GM18526 (cell line): ENCODE results near the gene BCORL1.

Source experiments
- POLR2A ChIP-seq: IDR thresholded peaks from 3 replicates; pipeline ENCODE4 v1.6.1; 2011; ENCODE audit not compliant: insufficient read length; ENCODE audit errors: extremely low read depth

The BCORL1 gene, protein sequence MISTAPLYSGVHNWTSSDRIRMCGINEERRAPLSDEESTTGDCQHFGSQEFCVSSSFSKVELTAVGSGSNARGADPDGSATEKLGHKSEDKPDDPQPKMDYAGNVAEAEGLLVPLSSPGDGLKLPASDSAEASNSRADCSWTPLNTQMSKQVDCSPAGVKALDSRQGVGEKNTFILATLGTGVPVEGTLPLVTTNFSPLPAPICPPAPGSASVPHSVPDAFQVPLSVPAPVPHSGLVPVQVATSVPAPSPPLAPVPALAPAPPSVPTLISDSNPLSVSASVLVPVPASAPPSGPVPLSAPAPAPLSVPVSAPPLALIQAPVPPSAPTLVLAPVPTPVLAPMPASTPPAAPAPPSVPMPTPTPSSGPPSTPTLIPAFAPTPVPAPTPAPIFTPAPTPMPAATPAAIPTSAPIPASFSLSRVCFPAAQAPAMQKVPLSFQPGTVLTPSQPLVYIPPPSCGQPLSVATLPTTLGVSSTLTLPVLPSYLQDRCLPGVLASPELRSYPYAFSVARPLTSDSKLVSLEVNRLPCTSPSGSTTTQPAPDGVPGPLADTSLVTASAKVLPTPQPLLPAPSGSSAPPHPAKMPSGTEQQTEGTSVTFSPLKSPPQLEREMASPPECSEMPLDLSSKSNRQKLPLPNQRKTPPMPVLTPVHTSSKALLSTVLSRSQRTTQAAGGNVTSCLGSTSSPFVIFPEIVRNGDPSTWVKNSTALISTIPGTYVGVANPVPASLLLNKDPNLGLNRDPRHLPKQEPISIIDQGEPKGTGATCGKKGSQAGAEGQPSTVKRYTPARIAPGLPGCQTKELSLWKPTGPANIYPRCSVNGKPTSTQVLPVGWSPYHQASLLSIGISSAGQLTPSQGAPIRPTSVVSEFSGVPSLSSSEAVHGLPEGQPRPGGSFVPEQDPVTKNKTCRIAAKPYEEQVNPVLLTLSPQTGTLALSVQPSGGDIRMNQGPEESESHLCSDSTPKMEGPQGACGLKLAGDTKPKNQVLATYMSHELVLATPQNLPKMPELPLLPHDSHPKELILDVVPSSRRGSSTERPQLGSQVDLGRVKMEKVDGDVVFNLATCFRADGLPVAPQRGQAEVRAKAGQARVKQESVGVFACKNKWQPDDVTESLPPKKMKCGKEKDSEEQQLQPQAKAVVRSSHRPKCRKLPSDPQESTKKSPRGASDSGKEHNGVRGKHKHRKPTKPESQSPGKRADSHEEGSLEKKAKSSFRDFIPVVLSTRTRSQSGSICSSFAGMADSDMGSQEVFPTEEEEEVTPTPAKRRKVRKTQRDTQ (N-terminal part only)

DNA sequence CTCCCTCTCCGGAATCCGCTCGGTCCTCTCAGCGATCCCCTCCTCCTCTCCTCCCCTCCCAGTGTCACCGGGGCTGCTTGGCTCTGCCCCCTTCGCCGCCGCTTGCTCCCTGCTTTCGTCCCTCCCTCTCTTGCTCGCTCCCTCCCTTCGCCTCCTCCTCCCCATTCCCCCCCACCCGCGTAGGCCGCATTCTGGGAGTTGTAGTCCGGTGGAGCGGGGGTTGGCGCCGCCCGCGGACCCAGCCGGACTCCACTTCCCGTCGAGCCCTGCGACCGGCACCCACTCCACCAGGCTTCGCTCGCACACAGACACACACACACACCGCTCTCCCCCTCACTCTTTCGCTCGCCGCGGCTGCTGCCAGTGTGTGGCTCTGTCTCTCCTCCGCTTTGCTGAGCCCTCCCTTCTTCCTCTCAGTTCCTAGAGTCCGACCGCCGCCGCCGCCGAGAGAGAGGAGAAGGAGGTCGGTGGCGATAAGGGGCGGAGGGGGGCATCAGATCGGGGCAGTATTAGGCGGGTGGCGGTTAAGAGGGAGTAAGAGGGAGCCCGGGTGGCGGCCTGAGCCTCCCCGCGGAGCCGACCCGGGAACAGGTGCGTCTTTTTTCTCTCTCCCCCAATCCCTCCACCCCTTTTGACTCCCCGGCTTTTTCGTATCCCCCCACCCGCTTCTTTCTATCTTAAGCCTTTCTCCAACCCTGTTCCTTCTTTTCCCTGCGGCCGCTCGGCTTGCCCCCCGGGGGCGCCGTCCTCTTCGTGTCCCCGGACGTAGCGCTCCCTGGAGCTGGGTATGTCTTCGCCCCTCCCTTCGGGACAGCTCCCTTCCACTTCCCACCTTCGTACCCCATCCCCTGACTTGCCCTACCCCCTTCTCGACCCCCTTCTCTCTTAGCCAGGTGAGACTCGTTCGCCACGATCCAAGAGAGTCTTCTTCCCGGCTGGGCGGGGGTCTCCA is at the start of gene BCORL1:
TSS of gene BCORL1 (plus strand) at position 336 of the 952 bp plus-strand sequence. CDS start 22,597 bp downstream, outside the sequence.
- TF ChIP-seq POLR2A: peak; percentile 85

DNA sequence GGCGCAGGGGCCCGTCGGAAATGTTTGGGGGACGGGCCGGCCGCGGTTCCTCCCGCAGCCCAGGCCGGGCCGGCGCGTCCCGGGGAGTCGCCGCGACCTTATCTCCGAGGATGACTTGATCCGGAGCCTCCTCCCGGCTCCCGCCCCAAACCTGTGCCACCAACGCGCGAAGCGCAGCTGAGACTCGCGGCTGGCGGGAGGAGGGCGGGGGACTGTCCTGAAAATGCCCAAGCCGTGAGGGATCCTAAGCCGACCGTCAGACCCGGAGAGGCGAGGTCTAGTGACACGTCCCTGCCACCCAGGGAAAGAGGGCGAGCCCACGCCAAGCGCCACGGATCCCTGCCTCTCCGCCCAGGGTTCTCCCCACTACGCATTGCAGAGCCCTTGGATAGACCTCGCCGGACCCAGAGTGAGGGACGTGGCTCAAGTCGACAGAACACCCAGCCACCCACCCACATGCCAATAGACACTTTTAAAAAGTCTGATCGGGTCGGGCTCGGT is 49.6 kb upstream of the BCORL1 start:
- TF ChIP-seq POLR2A: no peak

DNA sequence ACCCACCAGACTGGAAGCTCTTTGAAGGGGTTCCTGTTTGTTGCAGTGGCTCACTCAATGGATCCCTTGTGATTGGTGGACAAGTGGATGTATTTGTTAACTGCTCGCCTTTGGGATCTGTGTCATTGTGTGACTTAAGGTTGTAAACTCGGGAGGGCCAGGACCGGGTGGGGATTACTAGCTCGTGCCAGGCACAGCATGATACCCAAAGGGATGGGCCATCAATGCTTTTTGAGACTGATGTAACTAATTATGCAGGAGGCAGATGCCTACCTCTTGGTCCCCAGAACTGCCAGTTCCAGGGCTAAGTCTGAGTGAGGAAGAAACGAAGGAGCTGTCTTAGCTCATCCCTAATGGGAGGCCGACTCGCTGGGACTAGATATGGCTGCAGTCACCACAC is 48.7 kb upstream of the BCORL1 start:
- TF ChIP-seq POLR2A: no peak

DNA sequence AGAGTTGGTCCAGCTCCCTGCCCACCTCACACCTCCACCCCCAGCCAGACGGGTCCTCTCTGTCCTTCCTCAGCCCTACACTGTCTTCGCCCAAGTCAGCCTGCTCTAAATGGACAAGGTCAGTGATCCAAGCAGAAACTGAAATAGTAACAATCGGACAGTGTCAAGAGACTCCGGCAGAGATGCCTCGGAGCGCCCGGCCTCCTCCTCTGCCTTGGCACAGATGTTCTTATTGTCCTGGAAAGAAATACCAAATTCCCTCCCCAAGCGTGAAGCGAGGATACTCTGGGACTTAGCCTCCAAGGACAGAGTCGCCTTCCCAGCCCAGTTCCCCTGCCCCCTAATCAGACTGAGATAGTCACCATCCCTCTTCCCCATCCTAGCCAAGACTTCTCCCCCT is 48.0 kb upstream of the BCORL1 start:
- no peak for TF ChIP-seq POLR2A

DNA sequence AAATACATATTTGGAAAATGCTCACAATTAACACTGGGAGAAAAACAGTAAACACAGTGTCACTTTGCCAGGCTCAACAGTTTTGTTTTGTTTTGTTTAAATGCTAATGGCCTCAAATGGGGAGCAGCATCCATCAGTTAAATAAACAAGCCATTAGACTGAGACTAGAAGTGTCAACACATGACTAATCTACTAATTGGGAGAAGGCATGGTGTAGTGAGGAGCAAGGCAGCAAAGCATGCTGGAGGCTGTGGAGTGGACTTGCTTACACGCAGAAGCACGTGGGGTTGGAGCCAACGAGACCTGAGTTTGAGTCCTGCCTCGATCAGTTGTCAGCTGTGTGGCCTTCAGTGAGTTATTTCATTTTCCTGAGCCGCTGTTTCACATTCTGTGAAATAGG is 47.5 kb upstream of the BCORL1 start:
- TF ChIP-seq POLR2A: no peak

DNA sequence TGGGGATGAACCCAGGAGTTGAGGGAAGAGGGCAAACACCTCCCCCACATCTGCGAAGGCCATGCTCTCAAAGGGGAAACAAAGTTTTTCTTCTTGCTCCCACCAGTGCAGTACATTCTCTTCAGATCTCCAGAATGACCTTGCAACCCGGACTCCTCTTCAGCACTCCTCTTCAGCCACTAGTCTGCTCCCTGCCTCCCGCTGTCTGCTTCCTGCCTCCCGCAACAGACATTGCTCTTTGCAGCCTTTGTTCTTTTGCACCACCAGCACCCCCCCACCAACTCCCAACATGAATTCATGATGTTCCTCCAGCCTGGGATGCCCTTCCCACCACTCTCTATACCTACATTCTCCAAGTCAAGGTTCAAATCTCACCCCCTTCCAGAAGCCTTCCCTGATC is 44.4 kb upstream of the BCORL1 start:
- TF ChIP-seq POLR2A: no peak

DNA sequence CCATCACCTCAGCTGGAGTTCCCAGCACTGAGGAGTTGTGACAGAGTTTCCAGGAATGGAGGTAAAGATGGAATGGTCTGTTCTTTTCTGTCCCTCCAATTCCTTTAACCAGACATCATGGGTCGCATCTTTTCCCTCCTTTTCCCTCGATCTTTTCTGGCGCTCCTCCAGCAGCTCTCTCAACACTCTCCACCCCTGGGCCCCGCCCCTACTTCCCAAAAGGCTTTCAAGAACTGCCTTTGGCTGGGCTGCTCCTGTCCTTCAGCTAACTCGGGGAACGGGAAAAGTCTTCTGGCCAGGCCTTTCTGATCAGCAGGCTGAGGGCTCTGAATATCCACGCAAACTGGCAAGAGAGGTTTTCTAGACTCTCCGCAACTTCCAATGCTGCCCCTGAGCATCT is 42.4 kb upstream of the BCORL1 start:
- no peak for TF ChIP-seq POLR2A

DNA sequence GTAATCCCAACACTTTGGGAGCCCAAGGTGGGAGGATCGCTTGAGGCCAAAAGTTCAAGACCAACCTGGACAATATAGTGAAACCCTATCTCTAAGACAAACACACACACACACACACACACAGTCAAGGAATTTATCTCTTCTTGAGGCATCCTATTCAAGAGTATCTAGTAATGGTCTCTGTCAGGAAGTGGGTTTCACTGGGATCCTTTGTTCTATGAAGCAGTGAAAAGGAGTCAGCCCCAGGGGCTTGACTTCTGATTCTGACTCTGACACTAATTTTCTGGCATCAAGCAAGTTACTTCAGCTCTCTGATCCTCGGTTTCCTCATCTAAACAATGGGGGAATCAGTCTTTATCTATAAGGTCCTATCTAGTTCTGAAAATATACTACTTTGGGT is 41.7 kb upstream of the BCORL1 start:
- TF ChIP-seq POLR2A: no peak

DNA sequence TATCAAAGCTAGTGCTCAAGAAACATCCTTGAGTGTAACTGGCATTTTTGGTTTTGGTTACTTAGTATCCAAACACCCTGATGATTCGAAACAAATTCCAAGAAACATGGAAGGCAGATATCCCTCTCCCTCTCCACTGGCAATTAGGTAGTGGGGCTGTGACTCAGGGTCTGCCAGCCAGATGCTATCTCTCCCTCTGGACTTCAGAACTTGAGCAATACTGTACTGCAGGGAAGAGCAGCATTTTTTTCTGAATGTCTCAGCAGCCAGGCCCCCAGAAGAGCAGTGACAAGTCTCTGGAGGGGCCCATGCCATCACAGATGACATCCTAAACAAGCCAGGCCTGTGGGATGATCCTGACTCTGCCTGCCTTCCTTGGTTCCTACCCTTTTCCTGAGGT is 37.3 kb upstream of the BCORL1 start:
- TF ChIP-seq POLR2A: no peak

DNA sequence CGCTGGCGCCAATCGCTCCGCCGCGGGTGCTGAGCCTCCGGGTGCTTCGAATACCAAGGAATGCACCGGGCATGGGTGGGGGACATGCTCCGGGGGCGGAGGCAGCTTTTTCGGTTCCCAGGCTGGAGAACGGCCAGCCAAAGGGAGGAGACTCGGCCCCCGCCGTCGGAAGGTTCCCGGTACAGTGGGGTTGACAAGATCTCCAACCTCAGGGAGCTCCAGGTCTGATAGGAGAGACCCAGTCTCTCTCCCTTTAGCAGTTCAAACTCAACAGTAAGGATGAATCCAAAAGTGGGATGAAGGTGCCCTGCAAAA is 29.1 kb upstream of the BCORL1 start:
- TF ChIP-seq POLR2A: no peak

DNA sequence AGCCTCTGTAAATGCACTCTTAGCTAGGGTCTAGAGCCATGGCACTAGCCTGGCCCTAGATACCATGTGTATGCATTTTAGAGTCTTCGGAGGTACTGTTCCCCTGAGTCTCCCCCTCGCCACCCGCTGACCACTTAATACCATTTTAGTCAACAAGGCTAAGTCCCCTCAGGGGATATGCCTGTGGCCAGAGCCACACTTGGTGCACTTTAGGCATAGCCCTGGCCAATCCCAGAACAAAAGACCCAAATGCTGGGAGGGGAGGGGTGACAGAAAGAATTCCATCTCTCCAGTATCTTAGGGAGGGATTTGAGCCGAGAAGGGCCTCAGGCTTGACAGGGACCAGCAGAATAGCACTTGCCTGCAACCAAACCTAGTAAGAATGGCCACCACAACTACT is 28.6 kb upstream of the BCORL1 start:
- no peak for TF ChIP-seq POLR2A

DNA sequence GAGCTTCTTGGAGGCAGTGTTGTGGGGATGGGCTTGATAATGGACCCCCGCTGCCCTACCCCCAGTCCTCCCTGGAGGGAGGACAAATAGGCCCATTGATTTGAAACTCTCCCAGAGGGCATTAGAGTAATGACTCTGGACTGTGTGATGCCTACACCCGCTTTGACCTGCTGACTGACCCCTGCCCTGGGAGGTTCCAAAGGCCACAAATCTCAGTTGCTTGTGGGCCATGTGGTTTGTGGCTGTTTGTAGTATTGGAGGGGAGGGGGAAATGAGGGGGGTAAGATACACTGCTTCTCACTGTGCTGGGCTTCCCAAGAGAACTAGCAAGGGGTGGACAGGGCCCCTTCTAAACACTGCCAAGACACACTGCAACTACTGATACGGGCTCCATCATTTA is 27.6 kb upstream of the BCORL1 start:
- TF ChIP-seq POLR2A: no peak

DNA sequence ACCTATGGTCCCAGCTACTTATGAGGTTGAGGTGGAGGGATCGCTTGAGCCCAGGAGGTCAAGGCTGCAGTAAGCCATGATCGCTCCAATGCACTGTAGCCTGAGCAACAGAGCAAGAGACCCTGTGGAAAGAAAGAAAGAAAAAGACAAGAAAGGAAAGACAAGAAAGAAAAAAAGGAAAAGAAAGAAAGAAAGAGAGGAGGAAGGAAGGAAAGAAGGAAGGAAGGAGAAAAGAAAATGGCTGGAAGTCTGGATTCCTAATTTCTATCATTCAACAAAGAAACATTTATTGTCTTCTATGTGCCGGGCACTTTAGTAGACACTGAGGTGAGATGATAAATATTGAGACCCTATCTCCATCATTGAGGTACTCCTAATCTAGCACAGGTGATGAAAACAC is 26.8 kb upstream of the BCORL1 start:
- no peak for TF ChIP-seq POLR2A

DNA sequence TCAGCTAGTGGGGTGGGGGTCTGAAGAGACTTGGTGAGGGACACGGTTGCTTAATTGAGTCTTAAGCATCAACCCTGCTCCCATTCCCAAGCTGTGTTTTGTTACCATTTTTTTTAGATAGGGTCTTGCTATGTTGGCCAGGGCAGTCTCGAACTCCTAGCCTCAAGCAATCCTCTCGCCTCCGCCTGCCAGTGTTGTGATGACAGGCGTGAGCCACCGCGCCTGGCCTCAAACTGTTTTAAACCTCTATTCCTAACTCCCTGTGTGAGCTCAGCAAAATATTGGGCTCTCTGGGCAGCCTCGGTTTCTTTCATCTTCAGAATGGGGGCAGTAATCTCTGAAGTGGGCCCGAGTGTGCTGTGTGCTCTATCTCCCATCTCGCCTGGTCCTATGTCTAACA is 26.3 kb upstream of the BCORL1 start:
- TF ChIP-seq POLR2A: no peak

DNA sequence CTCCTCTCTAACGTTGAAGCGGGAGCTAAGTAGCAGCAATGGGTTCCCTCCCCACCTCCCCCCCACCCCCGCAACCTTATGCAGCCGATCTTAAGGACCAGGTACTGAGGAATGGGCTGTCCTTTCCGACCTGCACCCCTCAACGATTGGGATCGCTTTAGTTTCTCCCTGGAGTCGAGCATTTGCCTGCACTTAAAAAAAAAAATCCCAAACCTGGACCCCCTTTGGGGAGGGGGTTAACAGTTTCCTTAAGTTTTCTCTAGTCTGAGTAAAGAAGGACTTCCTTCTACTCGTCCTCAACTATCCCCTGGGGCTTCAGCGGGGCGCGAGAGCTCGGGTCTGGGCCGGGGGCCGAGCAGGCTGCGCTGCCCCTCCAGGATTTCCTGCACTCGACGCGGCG is 25.7 kb upstream of the BCORL1 start:
- TF ChIP-seq POLR2A: no peak
